ENCODE data around the gene TAP1. TPM values are rescaled to one million over a fixed set of nuclear protein-coding genes. Genes with fewer than 3 reads are reported as not detected.
A peak's percentile ranks its signal among the peaks of the same experiment; 100 is the strongest.
"Not testable (repeated sequence)": the region's sequence is repeated elsewhere in the genome, so short reads cannot be mapped to it uniquely, and the experiment has no call there.

The TAP1 gene
- total RNA-seq, 1 donor from 2014 or later, result 63.9 TPM

- H3K36me3 ChIP-seq, result no peaks in the 10 kb centered on the region
- H3K4me1 ChIP-seq, result peaks cover 13% of the 10 kb centered on the region
- intact Hi-C loops (cut with DNase I), result loop anchor here (10.0 kb wide), 1 partner anchor 102 kb away; no protein-coding TSS in a partner anchor
- no peaks in the 10 kb centered on the region for H3K27me3 ChIP-seq (ENCODE audit: low read depth)
- TF ChIP-seq, protein P1, sequence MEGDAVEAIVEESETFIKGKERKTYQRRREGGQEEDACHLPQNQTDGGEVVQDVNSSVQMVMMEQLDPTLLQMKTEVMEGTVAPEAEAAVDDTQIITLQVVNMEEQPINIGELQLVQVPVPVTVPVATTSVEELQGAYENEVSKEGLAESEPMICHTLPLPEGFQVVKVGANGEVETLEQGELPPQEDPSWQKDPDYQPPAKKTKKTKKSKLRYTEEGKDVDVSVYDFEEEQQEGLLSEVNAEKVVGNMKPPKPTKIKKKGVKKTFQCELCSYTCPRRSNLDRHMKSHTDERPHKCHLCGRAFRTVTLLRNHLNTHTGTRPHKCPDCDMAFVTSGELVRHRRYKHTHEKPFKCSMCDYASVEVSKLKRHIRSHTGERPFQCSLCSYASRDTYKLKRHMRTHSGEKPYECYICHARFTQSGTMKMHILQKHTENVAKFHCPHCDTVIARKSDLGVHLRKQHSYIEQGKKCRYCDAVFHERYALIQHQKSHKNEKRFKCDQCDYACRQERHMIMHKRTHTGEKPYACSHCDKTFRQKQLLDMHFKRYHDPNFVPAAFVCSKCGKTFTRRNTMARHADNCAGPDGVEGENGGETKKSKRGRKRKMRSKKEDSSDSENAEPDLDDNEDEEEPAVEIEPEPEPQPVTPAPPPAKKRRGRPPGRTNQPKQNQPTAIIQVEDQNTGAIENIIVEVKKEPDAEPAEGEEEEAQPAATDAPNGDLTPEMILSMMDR (IDR thresholded peaks at IDR 0.05), result no peak
- no peak overlapping the region for H3K4me3 ChIP-seq
- H3K9me3 ChIP-seq, result no peaks in the 10 kb centered on the region
- ATAC-seq (no peak), DNase-seq (no peak)
- H3K27ac ChIP-seq, result no peak overlapping the region
These were observed 29.4 kb upstream of the TAP1 start for GRCh38 chr6:32882879-32883250.

- DNase-seq; ATAC-seq; H3K27ac ChIP-seq; H3K9me3 ChIP-seq; H3K36me3 ChIP-seq; H3K4me3 ChIP-seq; H3K27me3 ChIP-seq (ENCODE audit: low read depth): not testable (repeated sequence)
- intact Hi-C loops (cut with DNase I), result loop anchor here (10.0 kb wide), 1 partner anchor 104 kb away; no protein-coding TSS in a partner anchor
- peaks cover 13% of the 10 kb centered on the region for H3K4me1 ChIP-seq
These were observed 27.5 kb upstream of the TAP1 start for GRCh38 chr6:32880962-32881361.

GRCh38 chr6:32879691-32880090, 26.2 kb upstream of the TAP1 start:
- Histone ChIP-seq H3K36me3 (no peaks in the 10 kb centered on the region), H3K27ac (no peak overlapping the region), H3K4me3 (no peak overlapping the region), H3K4me1 (peaks cover 10% of the 10 kb centered on the region), H3K9me3 (no peaks in the 10 kb centered on the region), H3K27me3 (ENCODE audit: low read depth) (no peaks in the 10 kb centered on the region)
- ATAC-seq (peak in 1 of 2 donors; percentile 10), DNase-seq (no peak)
- TF ChIP-seq, protein P1 (IDR thresholded peaks at IDR 0.05), result no peak
- intact Hi-C loops (cut with DNase I), result loop anchor here (10.0 kb wide), 1 partner anchor 105 kb away; no protein-coding TSS in a partner anchor

DNA sequence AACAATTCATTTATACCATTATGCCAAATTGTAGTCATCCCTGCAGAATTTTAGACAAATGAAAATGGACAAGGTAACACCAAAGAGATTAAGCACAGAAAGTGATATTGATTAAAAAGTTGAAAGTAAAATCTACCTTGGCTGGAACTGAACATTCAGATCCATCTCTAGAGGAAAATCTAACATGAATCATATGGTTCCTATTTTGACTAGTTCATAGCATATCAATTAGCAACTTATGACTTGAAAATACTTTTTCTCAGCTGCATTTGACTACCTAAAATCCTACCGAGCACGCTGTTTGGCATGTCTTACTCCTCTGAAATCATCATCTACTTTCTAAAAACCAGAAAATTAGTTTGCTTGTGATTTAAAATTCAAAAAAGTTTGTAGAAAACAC, 23.1 kb upstream of the TAP1 start:
- TF ChIP-seq, protein P1 (IDR thresholded peaks at IDR 0.05), result no peak
- H3K36me3 ChIP-seq, result no peaks in the 10 kb centered on the region
- intact Hi-C loops (cut with DNase I), result no loop called here
- DNase-seq, result no peak
- H3K27me3 ChIP-seq (ENCODE audit: low read depth), result no peaks in the 10 kb centered on the region
- H3K27ac ChIP-seq, result no peak overlapping the region
- H3K9me3 ChIP-seq, result no peaks in the 10 kb centered on the region
- H3K4me1 ChIP-seq, result no peaks in the 10 kb centered on the region
- H3K4me3 ChIP-seq, result no peak overlapping the region
- ATAC-seq, result no peak

GRCh38 chr6:32873947-32874346, 20.4 kb upstream of the TAP1 start:
- H3K4me3 ChIP-seq; intact Hi-C loops (cut with DNase I); H3K27me3 ChIP-seq (ENCODE audit: low read depth); H3K27ac ChIP-seq; H3K9me3 ChIP-seq; H3K4me1 ChIP-seq; DNase-seq; ATAC-seq; H3K36me3 ChIP-seq: not testable (repeated sequence)

GRCh38 chr6:32868257-32868788, 14.8 kb upstream of the TAP1 start:
- Histone ChIP-seq H3K9me3 (no peaks in the 10 kb centered on the region), H3K27ac (no peak overlapping the region), H3K27me3 (ENCODE audit: low read depth) (no peaks in the 10 kb centered on the region), H3K4me1 (no peaks in the 10 kb centered on the region), H3K4me3 (no peak overlapping the region), H3K36me3 (no peaks in the 10 kb centered on the region)
- intact Hi-C loops (cut with DNase I), result no loop called here
- TF ChIP-seq, protein P1 (IDR thresholded peaks at IDR 0.05), result peak; percentile 94
- ATAC-seq (peak; percentile 83 to 84), DNase-seq (peak; percentile 76)

All from lower lobe of right lung (tissue), 2 donors.